Aorta (tissue), 5 donors: Measurements from ENCODE around the gene DCST1. TPM values are rescaled to one million over a fixed set of nuclear protein-coding genes. Genes with fewer than 3 reads are reported as not detected.

Experiments used
- ATAC-seq: fragments of 200-7000 bp; cut with Tn5 transposase; one replicate; pipeline ENCODE4 v1.9.1; 2022; ENCODE audit warnings: moderate library complexity; ENCODE audit not compliant: low FRiP score
- DNase-seq, 2 donors: peaks; one replicate each; pipeline ENCODE4 v3.0.0-alpha.2; 2020
- H3K27ac ChIP-seq, 2 donors: one replicate each; pipeline ENCODE4 v1.5.1; 2013; ENCODE audit warnings: low read length in 2 of 2, mild to moderate bottlenecking in 2 of 2, moderate library complexity in 2 of 2, control low read depth in 1 of 2, inconsistent platforms in 1 of 2, low read depth in 1 of 2
- H3K27me3 ChIP-seq, 2 donors: one replicate each; pipeline ENCODE4 v1.6.1; 2013; ENCODE audit warnings: control low read depth in 1 of 2, low read length in 1 of 2, mild to moderate bottlenecking in 1 of 2, moderate library complexity in 1 of 2; ENCODE audit not compliant: insufficient read depth in 2 of 2, control insufficient read depth in 1 of 2
- H3K36me3 ChIP-seq, 2 donors: one replicate each; pipeline ENCODE4 v1.6.1; 2013; ENCODE audit warnings: control low read depth in 1 of 2, low read length in 1 of 2, mild to moderate bottlenecking in 1 of 2; ENCODE audit not compliant: insufficient read depth in 2 of 2, control insufficient read depth in 1 of 2
- H3K4me1 ChIP-seq, 2 donors: one replicate each; pipeline ENCODE4 v1.6.1; 2013; ENCODE audit warnings: low read length in 2 of 2, control low read depth in 1 of 2, mild to moderate bottlenecking in 1 of 2, moderate library complexity in 1 of 2; ENCODE audit not compliant: insufficient read depth in 2 of 2, control insufficient read depth in 1 of 2
- H3K4me3 ChIP-seq, 2 donors: one replicate each; pipeline ENCODE4 v1.5.1; 2013; ENCODE audit warnings: low read length in 2 of 2, control low read depth in 1 of 2, mild to moderate bottlenecking in 1 of 2
- H3K9me3 ChIP-seq: one replicate; pipeline ENCODE4 v1.6.1; 2013; ENCODE audit warnings: mild to moderate bottlenecking, low read length; ENCODE audit not compliant: control insufficient read depth
- WGBS, 2 donors: extraction: QIAGEN DNeasy Blood & Tissue Kit; methylation state at CpG; one replicate each; pipeline ENCODE4 v1.1.7; 2013; 5-methylcytosine and 5-hydroxymethylcytosine counted together
- intact Hi-C, 2 donors: fragments of 100-400 bp; cut with DNase I; formaldehyde crosslinking; loops; one replicate each; pipeline versions ENCODE4 v1.14.2 to v1.15.0; 2022
- polyA plus RNA-seq, 2 donors: library from polyadenylated mRNA; stranded (reverse); fragments of 200-250 nt; gene quantifications; one replicate each; pipeline ENCODE4 v1.2.3, GENCODE V29; 2013
- total RNA-seq, 2 donors: library from RNA; stranded (reverse); fragmentation: NEBNext Ultra II Directional; extraction: Animal tissue kit (Norgen Biotek cat#: 25700); gene quantifications; one replicate each; pipeline ENCODE4 v1.2.1, GENCODE V29; 2021
- donor health status: healthy with polysubstance abuse.
- donor health status: Bipolar disorder and iron deficiency.
- donor health status: DM: no; HTN: no; CAD: no.
- donor health status: DM: no; HTN: no; CAD: no.
- donor health status: DM: yes; HTN: yes; CAD: no.

DCST1 gene
- total and polyA plus RNA-seq, 4 donors, result 0.26 TPM; not detected in 3

GRCh38 chr1:155083052-155083541 is 49.5 kb downstream of the DCST1 start:
- Histone ChIP-seq H3K36me3 (no peaks in the 10 kb centered on the region), H3K4me3 (no peak overlapping the region), H3K27me3 (no peaks in the 10 kb centered on the region), H3K27ac (no peak overlapping the region), H3K9me3 (no peaks in the 10 kb centered on the region), H3K4me1 (no peaks in the 10 kb centered on the region)
- WGBS, 2 donors, result 70 to 76% methylated on average over 6 of the region's 6 CpGs
- no peak for ATAC-seq
- intact Hi-C loops, result loop anchor here in 1 of 2 donors (5.0 kb wide), 2 partner anchors 36 to 601 kb away; no protein-coding TSS in a partner anchor
- DNase-seq, result peak in 1 of 2 donors; percentile 59

- WGBS, 2 donors, result 27 to 29% methylated on average over 21 of the region's 21 CpGs
- peak; percentile 16 for ATAC-seq
- DNase-seq, result peak in 1 of 2 donors; percentile 74
- H3K9me3 ChIP-seq, result no peaks in the 10 kb centered on the region
- no peak overlapping the region for H3K27ac ChIP-seq
- no peaks in the 10 kb centered on the region for H3K36me3 ChIP-seq
- H3K27me3 ChIP-seq, result no peaks in the 10 kb centered on the region
- H3K4me3 ChIP-seq, result no peak overlapping the region
- H3K4me1 ChIP-seq, result no peaks in the 10 kb centered on the region
- intact Hi-C loops, result loop anchor here (1.0 to 5.0 kb wide), 4 partner anchors 21 to 602 kb away; partner anchors contain the start of gene EFNA4 (in 1 of the 2)
Measured at GRCh38 chr1:155083865-155084721, 50.5 kb downstream of the DCST1 start.

- ATAC-seq (peak; percentile 94), DNase-seq (peak; percentile 96 to 97)
- 1% methylated on average over 64 to 67 of the region's 67 CpGs for WGBS, 2 donors
- intact Hi-C loops, result loop anchor here (1.0 to 5.0 kb wide), 4 partner anchors 22 to 603 kb away; partner anchors contain the start of gene EFNA4 (in 1 of the 2)
- no peaks in the 10 kb centered on the region for H3K27me3 ChIP-seq
- H3K4me3 ChIP-seq, result peak overlapping the region; percentile 27 to 59
- H3K4me1 ChIP-seq, result no peaks in the 10 kb centered on the region
- H3K27ac ChIP-seq, result peak overlapping the region in 1 of 2 donors; percentile 55
- no peaks in the 10 kb centered on the region for H3K36me3 ChIP-seq
- H3K9me3 ChIP-seq, result no peaks in the 10 kb centered on the region
Measured at GRCh38 chr1:155084722-155085503, 51.3 kb downstream of the DCST1 start.

- 3 to 4% methylated on average over 32 of the region's 32 CpGs for WGBS, 2 donors
- Histone ChIP-seq H3K27ac (peak overlapping the region in 1 of 2 donors; percentile 38), H3K4me3 (peak overlapping the region in 1 of 2 donors; percentile 59), H3K36me3 (no peaks in the 10 kb centered on the region), H3K9me3 (no peaks in the 10 kb centered on the region), H3K4me1 (no peaks in the 10 kb centered on the region), H3K27me3 (no peaks in the 10 kb centered on the region)
- ATAC-seq (peak; percentile 33), DNase-seq (peak; percentile 81 to 88)
- intact Hi-C loops, result loop anchor here in 1 of 2 donors (2.0 kb wide), 1 partner anchor 41 kb away; no protein-coding TSS in a partner anchor
Measured at GRCh38 chr1:155085504-155086127, 52.0 kb downstream of the DCST1 start.

- H3K36me3 ChIP-seq, result no peaks in the 10 kb centered on the region
- intact Hi-C loops, result no loop called here
- no peak overlapping the region for H3K27ac ChIP-seq
- no peaks in the 10 kb centered on the region for H3K9me3 ChIP-seq
- 25 to 28% methylated on average over 24 of the region's 24 CpGs for WGBS, 2 donors
- peak; percentile 67 for ATAC-seq
- H3K4me3 ChIP-seq, result no peak overlapping the region
- DNase-seq, result peak; percentile 75 to 91
- no peaks in the 10 kb centered on the region for H3K27me3 ChIP-seq
- no peaks in the 10 kb centered on the region for H3K4me1 ChIP-seq
Measured at GRCh38 chr1:155086128-155086741, 52.6 kb downstream of the DCST1 start.

- Histone ChIP-seq H3K9me3 (no peaks in the 10 kb centered on the region), H3K27ac (no peak overlapping the region), H3K36me3 (no peaks in the 10 kb centered on the region), H3K4me1 (no peaks in the 10 kb centered on the region), H3K27me3 (no peaks in the 10 kb centered on the region), H3K4me3 (no peak overlapping the region)
- WGBS, 2 donors, result 78 to 79% methylated on average over 8 of the region's 8 CpGs
- DNase-seq (peak in 1 of 2 donors; percentile 75), ATAC-seq (no peak)
- intact Hi-C loops, result no loop called here
Measured at GRCh38 chr1:155086856-155087535, 53.4 kb downstream of the DCST1 start.

GRCh38 chr1:155091071-155092051 is 57.7 kb downstream of the DCST1 start:
- Histone ChIP-seq H3K4me3 (no peak overlapping the region), H3K27ac (no peak overlapping the region), H3K4me1 (no peaks in the 10 kb centered on the region), H3K36me3 (no peaks in the 10 kb centered on the region), H3K9me3 (no peaks in the 10 kb centered on the region), H3K27me3 (no peaks in the 10 kb centered on the region)
- intact Hi-C loops, result loop anchor here (1.0 to 5.0 kb wide), 3 partner anchors 36 to 77 kb away; partner anchors contain the start of gene EFNA1 (in 2 of the 2)
- 21 to 26% methylated on average over 29 of the region's 29 CpGs for WGBS, 2 donors
- ATAC-seq, result peak; percentile 82
- peak; percentile 84 to 94 for DNase-seq
